Neural cell (in vitro differentiated cells): ENCODE results near the gene TAF3.

Source experiments
- POLR2AphosphoS5 ChIP-seq: IDR thresholded peaks from 2 replicates; pipeline ENCODE4 v1.6.1; 2012
- TF ChIP-seq, protein P1 (sequence below): fragments of 450-650 bp; IDR thresholded peaks from 2 replicates; pipeline ENCODE4 v1.5.1; 2014; ENCODE audit warnings: antibody characterized with exemption, mild to moderate bottlenecking, moderate library complexity; ENCODE audit not compliant: poor library complexity, severe bottlenecking
- TF ChIP-seq, protein P2 (sequence below): IDR thresholded peaks from 2 replicates; pipeline ENCODE4 v1.6.1; 2012; ENCODE audit warnings: borderline replicate concordance

GRCh38 chr10:7794251-7795026 lies 23.9 kb upstream of the TAF3 start:
- TF ChIP-seq, protein P1, sequence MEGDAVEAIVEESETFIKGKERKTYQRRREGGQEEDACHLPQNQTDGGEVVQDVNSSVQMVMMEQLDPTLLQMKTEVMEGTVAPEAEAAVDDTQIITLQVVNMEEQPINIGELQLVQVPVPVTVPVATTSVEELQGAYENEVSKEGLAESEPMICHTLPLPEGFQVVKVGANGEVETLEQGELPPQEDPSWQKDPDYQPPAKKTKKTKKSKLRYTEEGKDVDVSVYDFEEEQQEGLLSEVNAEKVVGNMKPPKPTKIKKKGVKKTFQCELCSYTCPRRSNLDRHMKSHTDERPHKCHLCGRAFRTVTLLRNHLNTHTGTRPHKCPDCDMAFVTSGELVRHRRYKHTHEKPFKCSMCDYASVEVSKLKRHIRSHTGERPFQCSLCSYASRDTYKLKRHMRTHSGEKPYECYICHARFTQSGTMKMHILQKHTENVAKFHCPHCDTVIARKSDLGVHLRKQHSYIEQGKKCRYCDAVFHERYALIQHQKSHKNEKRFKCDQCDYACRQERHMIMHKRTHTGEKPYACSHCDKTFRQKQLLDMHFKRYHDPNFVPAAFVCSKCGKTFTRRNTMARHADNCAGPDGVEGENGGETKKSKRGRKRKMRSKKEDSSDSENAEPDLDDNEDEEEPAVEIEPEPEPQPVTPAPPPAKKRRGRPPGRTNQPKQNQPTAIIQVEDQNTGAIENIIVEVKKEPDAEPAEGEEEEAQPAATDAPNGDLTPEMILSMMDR = no peak
- no peak for TF ChIP-seq POLR2AphosphoS5
- TF ChIP-seq, protein P2, sequence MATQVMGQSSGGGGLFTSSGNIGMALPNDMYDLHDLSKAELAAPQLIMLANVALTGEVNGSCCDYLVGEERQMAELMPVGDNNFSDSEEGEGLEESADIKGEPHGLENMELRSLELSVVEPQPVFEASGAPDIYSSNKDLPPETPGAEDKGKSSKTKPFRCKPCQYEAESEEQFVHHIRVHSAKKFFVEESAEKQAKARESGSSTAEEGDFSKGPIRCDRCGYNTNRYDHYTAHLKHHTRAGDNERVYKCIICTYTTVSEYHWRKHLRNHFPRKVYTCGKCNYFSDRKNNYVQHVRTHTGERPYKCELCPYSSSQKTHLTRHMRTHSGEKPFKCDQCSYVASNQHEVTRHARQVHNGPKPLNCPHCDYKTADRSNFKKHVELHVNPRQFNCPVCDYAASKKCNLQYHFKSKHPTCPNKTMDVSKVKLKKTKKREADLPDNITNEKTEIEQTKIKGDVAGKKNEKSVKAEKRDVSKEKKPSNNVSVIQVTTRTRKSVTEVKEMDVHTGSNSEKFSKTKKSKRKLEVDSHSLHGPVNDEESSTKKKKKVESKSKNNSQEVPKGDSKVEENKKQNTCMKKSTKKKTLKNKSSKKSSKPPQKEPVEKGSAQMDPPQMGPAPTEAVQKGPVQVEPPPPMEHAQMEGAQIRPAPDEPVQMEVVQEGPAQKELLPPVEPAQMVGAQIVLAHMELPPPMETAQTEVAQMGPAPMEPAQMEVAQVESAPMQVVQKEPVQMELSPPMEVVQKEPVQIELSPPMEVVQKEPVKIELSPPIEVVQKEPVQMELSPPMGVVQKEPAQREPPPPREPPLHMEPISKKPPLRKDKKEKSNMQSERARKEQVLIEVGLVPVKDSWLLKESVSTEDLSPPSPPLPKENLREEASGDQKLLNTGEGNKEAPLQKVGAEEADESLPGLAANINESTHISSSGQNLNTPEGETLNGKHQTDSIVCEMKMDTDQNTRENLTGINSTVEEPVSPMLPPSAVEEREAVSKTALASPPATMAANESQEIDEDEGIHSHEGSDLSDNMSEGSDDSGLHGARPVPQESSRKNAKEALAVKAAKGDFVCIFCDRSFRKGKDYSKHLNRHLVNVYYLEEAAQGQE = no peak
